Adrenal gland (tissue), 5 donors: ENCODE results near the gene ENG.

Experiments used
- POLR2A ChIP-seq, 2 donors: fragments of 450-650 bp; IDR thresholded peaks; one replicate each; pipeline ENCODE4 v1.6.1; 2017; ENCODE audit warnings: antibody characterized with exemption in 2 of 2, mild to moderate bottlenecking in 2 of 2, moderate library complexity in 1 of 2
- TF ChIP-seq, protein P1 (sequence below), 6 experiments: fragments of 450-650 bp in 4 of 6; fragments of 200-600 bp in 2 of 6; sonication (generic) in 1 of 6; IDR thresholded peaks; 1 replicate in 5 of 6; 2 replicates in 1 of 6; pipeline versions ENCODE4 v1.5.1 to v1.8.0; 2016 to 2021; ENCODE audit warnings: antibody characterized with exemption in 6 of 6, mild to moderate bottlenecking in 2 of 6, moderate library complexity in 1 of 6
- donor health status: DM: no; HTN: no; CAD: no.

GRCh38 chr9:127869310-127870152 is 15.1 kb upstream of the ENG start:
- TF ChIP-seq, protein P1, sequence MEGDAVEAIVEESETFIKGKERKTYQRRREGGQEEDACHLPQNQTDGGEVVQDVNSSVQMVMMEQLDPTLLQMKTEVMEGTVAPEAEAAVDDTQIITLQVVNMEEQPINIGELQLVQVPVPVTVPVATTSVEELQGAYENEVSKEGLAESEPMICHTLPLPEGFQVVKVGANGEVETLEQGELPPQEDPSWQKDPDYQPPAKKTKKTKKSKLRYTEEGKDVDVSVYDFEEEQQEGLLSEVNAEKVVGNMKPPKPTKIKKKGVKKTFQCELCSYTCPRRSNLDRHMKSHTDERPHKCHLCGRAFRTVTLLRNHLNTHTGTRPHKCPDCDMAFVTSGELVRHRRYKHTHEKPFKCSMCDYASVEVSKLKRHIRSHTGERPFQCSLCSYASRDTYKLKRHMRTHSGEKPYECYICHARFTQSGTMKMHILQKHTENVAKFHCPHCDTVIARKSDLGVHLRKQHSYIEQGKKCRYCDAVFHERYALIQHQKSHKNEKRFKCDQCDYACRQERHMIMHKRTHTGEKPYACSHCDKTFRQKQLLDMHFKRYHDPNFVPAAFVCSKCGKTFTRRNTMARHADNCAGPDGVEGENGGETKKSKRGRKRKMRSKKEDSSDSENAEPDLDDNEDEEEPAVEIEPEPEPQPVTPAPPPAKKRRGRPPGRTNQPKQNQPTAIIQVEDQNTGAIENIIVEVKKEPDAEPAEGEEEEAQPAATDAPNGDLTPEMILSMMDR (IDR thresholded peaks at IDR 0.05) = peak; percentile 71 to 98 (median 93)
- TF ChIP-seq POLR2A (IDR thresholded peaks at IDR 0.05) = no peak
